Measurements from ENCODE around the gene PER1. TPM values are rescaled to one million over a fixed set of nuclear protein-coding genes. Genes with fewer than 3 reads are reported as not detected.
A peak's percentile ranks its signal among the peaks of the same experiment; 100 is the strongest.

Gene PER1
- total and polyA plus RNA-seq, 10 of the 15 experiments (the other 5 are each of a cell fraction or from before 2014, with no cell fraction given): 0.02 to 25.1 (median 5.4) TPM

DNA sequence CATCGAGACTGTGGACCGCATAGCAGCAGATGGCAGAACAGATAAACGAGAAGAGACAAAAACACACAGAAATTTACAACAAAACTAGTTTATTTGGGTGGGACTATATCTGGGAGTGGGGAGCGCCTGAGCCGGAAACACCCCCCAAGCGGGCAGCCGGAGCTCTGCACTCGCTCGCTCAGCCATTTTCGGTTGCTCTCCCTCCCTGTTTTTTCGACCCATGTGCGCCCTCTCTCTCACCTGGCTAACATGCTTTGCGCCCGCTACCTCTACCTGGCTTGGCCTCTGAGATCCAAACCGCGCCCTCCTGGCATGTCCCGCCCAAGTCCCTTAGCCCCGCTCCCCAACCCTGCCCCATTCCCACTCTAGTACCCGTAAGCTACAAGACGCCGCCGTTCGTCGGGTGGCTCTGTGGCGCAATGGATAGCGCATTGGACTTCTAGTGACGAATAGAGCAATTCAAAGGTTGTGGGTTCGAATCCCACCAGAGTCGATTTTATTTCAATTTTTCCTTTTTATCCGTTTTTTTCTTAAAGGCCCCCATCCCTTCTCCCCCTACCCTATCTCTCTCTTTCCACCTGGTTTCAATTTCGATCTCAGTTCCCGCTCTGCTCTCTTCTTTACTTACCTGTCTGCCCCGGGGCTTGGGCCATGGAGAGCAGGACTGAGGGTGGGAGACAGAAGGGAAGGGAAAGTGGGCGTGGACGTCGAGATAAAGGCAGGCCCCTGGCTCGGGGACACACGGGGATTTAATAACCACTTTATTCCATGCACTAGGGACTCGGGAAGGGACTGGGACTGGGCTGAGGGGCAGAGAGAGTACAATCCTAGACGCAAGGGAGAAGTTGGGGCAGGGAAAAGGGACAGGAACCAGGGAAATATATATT is 31.4 kb downstream of the PER1 start (continued):
- TF ChIP-seq, protein P1, sequence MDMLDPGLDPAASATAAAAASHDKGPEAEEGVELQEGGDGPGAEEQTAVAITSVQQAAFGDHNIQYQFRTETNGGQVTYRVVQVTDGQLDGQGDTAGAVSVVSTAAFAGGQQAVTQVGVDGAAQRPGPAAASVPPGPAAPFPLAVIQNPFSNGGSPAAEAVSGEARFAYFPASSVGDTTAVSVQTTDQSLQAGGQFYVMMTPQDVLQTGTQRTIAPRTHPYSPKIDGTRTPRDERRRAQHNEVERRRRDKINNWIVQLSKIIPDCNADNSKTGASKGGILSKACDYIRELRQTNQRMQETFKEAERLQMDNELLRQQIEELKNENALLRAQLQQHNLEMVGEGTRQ (IDR thresholded peaks at IDR 0.05; ENCODE audit: borderline replicate concordance, low read depth, low read length): no peak
- TF ChIP-seq HDAC6 (IDR thresholded peaks at IDR 0.05; ENCODE audit: unreplicated experiment) (no peak), RELA (IDR thresholded peaks at IDR 0.05; ENCODE audit: borderline replicate concordance, partially characterized antibody) (peak; percentile 27)

DNA sequence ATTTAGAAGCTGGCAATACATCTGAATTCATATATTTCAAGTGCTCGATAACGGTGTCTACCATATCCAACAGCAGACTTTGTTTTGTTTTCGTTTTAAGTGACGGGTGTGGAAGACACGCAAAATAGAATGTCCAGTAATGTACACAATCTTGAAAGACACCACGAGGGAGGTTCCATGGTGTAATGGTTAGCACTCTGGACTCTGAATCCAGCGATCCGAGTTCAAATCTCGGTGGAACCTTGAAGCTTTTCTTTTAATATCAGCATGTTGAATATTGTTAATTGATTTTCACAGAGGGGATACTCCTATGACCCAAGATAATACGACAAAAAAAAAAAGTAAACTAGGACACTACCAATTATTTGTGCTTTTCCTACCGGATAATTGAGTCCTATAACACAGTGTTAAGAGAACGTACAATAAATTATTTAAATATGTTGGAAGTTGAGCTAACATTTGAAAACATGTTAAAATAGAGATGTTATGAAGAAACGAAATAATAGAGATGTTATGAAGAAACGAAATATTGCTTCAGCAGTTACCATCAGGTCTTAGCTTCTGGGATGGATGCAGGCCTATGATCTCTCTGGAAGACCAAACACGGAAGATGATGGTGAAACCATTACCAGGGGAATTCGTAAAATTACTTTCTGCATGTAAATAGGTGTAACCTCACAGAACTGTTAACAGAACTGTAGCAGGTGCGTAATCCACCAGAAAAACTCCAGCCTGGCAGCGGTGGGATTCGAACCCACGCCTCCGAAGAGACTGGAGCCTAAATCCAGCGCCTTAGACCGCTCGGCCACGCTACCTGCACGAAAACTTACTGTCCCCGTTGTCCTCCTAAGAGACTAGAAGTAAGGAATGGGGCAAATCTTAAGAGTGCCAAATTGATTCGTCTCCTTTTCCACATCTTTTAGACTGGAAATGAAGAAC is 32.4 kb downstream of the PER1 start:
- ChIA-PET CTCF (interaction anchor here (0.6 to 7.4 kb wide), 55 partner anchors 7 to 775 kb away, joined by 3 to 116 read pairs (median 5); partner anchors contain the start of genes BORCS6, CNTROB, CTC1 and NAA38), POLR2A (interaction anchor here (0.6 to 3.1 kb wide), 20 partner anchors 12 to 279 kb away, joined by 3 to 28 read pairs (median 5); partner anchors contain the start of genes AURKB, CNTROB, PER1 and RANGRF), RAD21 (ENCODE audit: unreplicated experiment) (interaction anchor here (0.6 to 3.3 kb wide), 31 partner anchors 10 to 403 kb away, joined by 3 to 40 read pairs (median 6); partner anchors contain the start of genes AURKB, BORCS6, CNTROB and CTC1), SMC1A (ENCODE audit: uncharacterized antibody, unreplicated experiment) (interaction anchor here (0.6 to 3.7 kb wide), 35 partner anchors 10 to 798 kb away, joined by 3 to 28 read pairs (median 5); partner anchors contain the start of genes BORCS6, KCNAB3, RANGRF and SLC25A35)
- peaks cover 5 to 11% of the 10 kb centered on the region in 2 experiments for H3K27me3 ChIP-seq (replicated peaks in 1 of 2; ENCODE audit: control insufficient read depth in 2 of 2, insufficient read depth in 2 of 2, low read length in 1 of 2)
- H3K4me2 ChIP-seq (ENCODE audit: control insufficient read depth, insufficient read depth): peak overlapping the region; percentile 94
- ATAC-seq: peak; percentile 54
- H3K27ac ChIP-seq (ENCODE audit: control insufficient read depth, insufficient read depth): peak overlapping the region; percentile 64; the same call in 1 of the 2 replicates
- intact Hi-C loops (cut with micrococcal nuclease; ENCODE audit: unreplicated experiment) (loop anchor here (1.0 to 5.0 kb wide), 9 partner anchors 18 to 177 kb away; partner anchors contain the start of genes CTC1 and SLC25A35), in situ Hi-C loops (cut with MboI) (loop anchor here (5.0 kb wide), 1 partner anchor 177 kb away; the partner anchor contains the start of gene SLC25A35)
- H4K20me1 ChIP-seq (ENCODE audit: control insufficient read depth, insufficient read depth): no peaks in the 10 kb centered on the region
- BruUV-seq (replicated peaks): no TSS peak
- under 1% methylated on average over 28 of the region's 28 CpGs for WGBS (ENCODE audit: insufficient coverage, insufficient replicate concordance, low lambda C conversion rate, missing lambda C conversion rate)
- no peaks in the 10 kb centered on the region for H3K36me3 ChIP-seq (ENCODE audit: control insufficient read depth in 2 of 2, insufficient read depth in 2 of 2, low read length in 1 of 2)
- H3K4me1 ChIP-seq (ENCODE audit: control insufficient read depth, insufficient read depth, low read length): peaks cover 35% of the 10 kb centered on the region
- H3K4me3 ChIP-seq: peak overlapping the region; percentile 69
- H3K79me2 ChIP-seq (ENCODE audit: control insufficient read depth, insufficient read depth, low read length): no peaks in the 10 kb centered on the region
- H3K9ac ChIP-seq (ENCODE audit: control insufficient read depth, insufficient read depth, low read length): peak overlapping the region; percentile 51; the same call in 1 of the 2 replicates
- peak; percentile 97 for DNase-seq (ENCODE audit: low read depth, low spot score)
- FAIRE-seq: peak; percentile 97
- H2AFZ ChIP-seq (ENCODE audit: control insufficient read depth, low read depth, low read length): peak overlapping the region; percentile 39; the same call in 1 of the 2 replicates
- H3K9me3 ChIP-seq (replicated peaks; ENCODE audit: control insufficient read depth, insufficient read depth, low read length): no peaks in the 10 kb centered on the region
- TF ChIP-seq ATF7 (IDR thresholded peaks at IDR 0.05; ENCODE audit: low read depth) (peak; percentile 19), RAD21 (IDR thresholded peaks at IDR 0.05; ENCODE audit: insufficient read depth, low read depth, low read length) (no peak), NFIC (IDR thresholded peaks at IDR 0.05; ENCODE audit: low read depth, low read length) (peak; percentile 24; the same call in 1 of the 2 replicates), E2F4 (IDR thresholded peaks at IDR 0.05; ENCODE audit: low read depth, low read length) (no peak), SMARCA5 (IDR thresholded peaks at IDR 0.05) (peak; percentile 97), ZBED1 (IDR thresholded peaks at IDR 0.05; ENCODE audit: borderline replicate concordance) (peak; percentile 60; the same call in 1 of the 2 replicates), ZNF274 (IDR thresholded peaks at IDR 0.05; ENCODE audit: insufficient read depth, insufficient read length) (no peak)
- TF ChIP-seq, protein P2, sequence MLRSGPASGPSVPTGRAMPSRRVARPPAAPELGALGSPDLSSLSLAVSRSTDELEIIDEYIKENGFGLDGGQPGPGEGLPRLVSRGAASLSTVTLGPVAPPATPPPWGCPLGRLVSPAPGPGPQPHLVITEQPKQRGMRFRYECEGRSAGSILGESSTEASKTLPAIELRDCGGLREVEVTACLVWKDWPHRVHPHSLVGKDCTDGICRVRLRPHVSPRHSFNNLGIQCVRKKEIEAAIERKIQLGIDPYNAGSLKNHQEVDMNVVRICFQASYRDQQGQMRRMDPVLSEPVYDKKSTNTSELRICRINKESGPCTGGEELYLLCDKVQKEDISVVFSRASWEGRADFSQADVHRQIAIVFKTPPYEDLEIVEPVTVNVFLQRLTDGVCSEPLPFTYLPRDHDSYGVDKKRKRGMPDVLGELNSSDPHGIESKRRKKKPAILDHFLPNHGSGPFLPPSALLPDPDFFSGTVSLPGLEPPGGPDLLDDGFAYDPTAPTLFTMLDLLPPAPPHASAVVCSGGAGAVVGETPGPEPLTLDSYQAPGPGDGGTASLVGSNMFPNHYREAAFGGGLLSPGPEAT (IDR thresholded peaks at IDR 0.05; ENCODE audit: low read depth): no peak
- TF ChIP-seq, protein P3, sequence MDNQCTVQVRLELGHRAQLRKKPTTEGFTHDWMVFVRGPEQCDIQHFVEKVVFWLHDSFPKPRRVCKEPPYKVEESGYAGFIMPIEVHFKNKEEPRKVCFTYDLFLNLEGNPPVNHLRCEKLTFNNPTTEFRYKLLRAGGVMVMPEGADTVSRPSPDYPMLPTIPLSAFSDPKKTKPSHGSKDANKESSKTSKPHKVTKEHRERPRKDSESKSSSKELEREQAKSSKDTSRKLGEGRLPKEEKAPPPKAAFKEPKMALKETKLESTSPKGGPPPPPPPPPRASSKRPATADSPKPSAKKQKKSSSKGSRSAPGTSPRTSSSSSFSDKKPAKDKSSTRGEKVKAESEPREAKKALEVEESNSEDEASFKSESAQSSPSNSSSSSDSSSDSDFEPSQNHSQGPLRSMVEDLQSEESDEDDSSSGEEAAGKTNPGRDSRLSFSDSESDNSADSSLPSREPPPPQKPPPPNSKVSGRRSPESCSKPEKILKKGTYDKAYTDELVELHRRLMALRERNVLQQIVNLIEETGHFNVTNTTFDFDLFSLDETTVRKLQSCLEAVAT (IDR thresholded peaks at IDR 0.05): no peak
